GM21360 (cell line): ENCODE measurements around the gene ADRA2B.

Experiments
- ATAC-seq: cut with Tn5 transposase; IDR thresholded peaks from one replicate; pipeline ENCODE4 v1.9.1; 2021; ENCODE audit warnings: mild to moderate bottlenecking, moderate library complexity; ENCODE audit not compliant: unreplicated experiment

Gene ADRA2B

DNA sequence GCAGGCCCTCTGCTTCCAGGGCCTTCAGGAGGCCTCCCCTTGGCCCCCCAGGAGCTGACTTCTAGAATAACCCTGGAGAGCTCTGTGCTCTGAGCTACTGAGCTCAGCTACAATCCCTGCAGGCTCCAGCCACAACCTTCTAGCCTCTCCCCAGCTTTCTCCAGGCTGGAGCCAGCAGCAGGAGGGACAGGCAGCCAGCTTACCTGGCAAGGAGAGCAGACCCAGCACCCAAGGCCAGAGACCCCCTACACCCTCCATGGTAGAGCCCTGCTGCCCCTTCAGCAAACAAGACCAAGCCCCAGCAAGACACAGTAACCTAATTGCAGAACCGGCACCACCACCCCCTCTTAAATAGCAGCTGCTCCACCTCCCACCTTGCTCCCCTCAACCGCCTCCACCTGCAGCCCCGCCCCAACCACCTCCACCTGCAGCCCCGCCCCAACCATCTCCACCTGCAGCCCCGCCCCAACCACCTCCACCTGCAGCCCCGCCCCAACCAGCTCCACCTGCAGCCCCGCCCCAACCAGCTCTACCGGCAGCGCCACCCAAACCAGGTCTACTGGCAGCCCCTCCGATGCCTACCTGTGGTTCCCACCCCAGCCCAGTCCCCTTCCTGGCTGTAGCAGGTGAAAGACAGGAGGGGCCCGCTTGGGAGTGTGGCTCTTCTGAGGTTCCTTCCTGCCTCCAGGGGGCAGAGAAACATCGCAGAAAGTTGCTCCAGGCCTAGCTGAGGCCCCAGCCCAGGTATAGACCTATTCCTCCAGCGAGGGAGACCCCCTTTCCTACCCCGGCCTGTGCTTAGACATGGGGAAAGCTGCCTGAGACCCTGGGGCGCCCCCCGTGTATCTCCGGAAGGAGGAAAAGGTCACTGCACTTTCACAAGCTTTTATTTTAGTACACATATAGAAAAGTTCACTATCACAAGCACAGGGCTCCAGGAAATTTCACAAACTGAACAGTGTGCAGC is 22.1 kb upstream of the ADRA2B start, which contains the start of gene ASTL:
ASTL (minus strand) TSS at position 324 of the 967 bp plus-strand sequence; CDS start at position 258, 66 bp downstream.
- peak; percentile 28 for ATAC-seq

- no peak for ATAC-seq
These were observed 21.2 kb upstream of the ADRA2B start for GRCh38 chr2:96137321-96138178.

- ATAC-seq, result no peak
These were observed 19.9 kb upstream of the ADRA2B start for GRCh38 chr2:96136129-96136720.

- ATAC-seq, result no peak
These were observed 19.2 kb upstream of the ADRA2B start for GRCh38 chr2:96135621-96136020.

DNA sequence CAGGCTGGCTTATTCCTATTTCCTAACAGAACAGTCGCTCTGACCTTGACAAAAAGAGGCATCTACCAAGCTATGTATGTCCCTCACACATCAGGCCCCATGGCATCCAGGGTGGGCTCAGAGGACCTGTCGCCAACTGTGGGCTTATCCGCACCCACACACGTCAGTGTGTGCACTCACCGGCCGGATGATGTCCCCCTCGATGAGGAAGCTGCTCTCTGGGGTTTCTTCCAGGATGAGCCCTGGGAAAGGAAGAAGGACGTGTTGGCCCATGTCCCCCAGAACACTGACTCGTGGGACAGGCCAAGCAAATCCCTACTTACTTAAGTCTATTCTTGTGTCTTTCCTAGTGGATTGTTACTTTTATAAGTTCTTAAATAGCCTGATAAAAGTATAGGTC is 18.8 kb upstream of the ADRA2B start:
- no peak for ATAC-seq

DNA sequence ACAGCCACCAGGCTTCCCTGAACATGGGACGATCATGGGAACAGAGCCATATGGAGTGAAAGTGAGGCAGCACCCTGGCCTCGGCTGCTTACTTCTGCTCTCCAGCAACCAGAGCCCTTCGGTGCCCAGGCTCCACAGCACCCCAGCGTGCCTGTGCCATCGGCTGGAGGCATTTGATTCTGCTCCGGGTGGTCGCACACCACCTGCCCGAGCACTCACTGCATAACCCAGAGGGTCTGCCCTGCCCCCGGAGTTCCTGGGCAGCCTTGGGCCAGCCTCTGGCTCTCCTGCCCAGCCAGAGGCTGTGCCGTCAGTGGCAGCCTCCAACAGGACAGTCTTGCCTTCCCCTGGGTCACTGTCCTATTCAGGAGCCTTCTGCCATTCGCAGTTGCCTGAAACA is 18.1 kb upstream of the ADRA2B start:
- ATAC-seq, result no peak

DNA sequence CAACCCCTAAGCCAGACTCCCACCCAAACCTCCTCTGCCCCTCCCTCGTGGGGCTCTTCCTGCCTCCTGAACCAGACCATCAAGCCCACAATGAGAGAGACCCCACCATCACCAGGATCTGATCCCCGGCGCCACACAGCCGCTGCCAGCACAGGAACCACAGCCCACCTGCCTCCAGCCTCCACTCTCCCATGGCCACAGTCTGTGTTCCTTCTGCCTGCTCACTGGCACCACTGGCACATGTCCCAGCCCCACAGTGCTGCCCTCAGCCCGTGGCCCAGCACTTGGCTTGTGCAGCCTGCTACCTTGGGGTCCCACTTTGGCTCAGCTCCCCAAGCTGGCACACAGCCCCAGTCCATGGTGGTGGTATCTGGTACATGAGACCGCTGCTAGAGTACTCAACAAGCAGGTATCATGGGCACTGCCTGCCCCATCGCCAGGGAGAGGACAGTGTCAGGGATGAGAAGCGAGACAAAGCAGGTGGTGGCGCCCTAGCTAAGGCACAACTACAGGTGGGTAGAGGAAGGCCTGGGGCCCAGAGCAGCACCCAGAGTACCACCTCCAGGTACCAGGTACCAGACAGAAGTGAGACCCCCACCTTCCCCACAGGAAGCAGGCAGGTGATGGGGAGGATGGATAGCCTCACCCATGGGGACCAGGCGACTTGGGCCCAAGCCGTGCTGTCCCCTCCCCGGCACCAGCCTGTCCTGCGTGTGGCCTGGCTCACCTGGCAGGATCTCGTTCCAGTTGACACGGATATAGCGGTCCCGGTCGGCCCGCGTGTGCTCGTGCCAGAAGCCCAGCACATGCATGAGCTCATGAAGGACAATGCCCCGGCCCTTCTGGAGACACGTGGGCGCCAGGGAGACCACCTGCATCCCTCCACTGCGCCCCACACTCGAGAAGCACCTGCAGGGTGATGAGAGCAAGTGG is 15.7 kb upstream of the ADRA2B start:
- ATAC-seq, result no peak

DNA sequence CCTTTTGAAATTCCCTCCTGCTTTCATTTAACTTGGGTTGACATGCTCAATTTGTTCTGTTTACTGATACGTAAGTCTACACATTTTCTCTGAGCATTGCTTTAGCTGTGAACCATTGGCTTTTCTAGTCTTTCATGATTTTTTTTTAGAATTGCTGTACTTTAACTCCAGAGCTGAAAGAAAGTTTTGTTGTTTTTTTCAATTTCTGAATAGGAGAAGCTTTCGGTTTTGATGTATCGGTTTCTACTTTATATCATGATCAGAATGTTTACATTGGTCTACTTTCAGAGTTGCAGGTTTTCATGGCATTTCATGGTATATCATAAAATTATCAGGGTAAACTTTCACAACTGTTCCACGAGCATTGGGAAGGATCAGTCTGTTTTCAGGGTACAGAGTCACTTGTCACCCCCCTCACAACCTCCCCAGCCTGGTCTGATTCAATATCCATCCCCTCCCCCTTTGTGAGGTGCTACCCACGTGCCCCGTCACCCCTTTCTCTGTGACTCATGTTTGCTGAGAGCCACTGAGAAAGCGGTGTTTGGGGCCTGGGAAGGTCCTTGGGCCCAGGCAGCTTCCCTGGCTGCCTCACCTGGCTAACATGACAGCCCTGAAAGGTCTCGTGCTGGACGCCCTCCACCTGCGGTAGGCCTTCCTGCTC is 14.9 kb upstream of the ADRA2B start:
- no peak for ATAC-seq

DNA sequence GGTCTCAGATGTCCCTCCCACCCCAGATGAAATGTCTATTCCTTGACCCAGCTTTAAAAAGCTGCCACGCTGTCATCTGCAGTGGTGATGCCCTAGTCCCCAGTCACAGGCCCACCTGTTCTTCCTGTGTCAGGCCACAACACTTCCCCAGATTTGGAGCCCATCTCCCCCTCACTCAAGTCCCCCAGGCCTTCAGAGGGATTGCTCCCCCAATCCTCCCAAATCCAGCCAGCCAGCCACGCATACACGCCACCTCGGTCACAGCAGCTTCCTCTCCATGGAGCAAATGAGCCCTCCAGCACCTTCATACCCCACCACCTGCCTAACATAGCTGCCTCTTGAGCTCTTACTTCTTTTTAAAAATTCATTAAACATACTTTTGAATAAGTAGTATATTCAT is 14.1 kb upstream of the ADRA2B start:
- ATAC-seq, result no peak

GRCh38 chr2:96129528-96130120 is 13.3 kb upstream of the ADRA2B start:
- no peak for ATAC-seq

GRCh38 chr2:96128456-96128855 is 12.1 kb upstream of the ADRA2B start:
- no peak for ATAC-seq

DNA sequence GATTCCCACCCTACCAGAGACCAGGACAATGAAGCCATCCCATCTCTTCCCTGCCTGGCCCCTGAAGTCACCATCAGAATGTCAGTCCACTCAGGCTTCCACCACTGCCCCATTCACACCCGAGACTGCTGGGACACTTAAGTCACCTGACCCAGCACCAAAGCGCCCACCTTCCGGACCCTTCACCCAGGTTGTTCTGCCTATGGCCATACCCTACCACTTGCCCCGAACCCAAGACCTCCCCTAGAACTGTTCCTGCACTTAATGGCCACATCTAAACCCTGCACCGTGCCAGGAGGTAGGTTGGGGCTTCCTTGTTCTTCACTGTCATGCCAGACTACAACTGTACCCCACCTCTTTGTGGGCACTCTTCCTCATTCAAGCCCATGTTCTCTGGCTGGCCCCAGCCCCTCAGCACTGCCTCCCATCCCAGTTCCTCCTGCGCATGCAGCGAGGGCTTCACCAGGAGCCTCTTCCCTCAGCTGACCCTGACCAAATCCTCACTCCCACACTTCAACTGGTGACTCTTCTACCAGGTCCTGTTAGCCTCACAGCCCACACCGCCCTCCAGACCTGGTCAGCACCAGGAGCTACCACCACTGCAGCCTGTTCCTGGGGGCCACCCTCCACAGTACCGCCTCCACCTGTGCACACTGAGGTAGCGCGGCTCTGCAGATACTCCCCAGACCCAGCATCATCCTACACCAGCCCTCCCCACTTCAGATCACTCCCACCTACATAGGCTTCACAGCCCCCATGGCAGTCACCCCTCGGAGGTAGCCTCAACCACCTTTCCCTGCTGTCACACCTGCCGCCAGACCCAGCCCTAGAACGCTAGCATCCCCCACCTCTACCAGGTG is 8.3 kb upstream of the ADRA2B start:
- no peak for ATAC-seq

DNA sequence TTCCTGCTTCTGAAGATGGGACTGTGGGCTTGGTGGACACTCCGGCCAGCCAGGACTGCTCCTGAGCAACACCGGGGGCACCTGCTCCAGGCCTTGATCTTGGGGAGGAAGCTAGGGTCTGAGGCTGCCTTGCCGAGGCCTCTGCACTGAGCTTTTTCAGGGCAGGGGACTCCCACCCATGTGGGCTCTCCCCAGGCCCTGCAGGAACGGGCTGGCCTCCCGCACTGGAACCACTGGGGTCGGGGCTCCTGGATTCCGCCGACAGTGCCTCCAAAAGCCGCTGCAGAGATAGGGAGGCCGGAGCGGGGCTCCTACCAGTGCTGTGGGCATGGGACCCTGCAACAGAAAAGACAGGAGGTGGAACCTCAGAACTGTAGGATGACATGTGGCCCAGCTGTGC is 7.6 kb upstream of the ADRA2B start:
- no peak for ATAC-seq

DNA sequence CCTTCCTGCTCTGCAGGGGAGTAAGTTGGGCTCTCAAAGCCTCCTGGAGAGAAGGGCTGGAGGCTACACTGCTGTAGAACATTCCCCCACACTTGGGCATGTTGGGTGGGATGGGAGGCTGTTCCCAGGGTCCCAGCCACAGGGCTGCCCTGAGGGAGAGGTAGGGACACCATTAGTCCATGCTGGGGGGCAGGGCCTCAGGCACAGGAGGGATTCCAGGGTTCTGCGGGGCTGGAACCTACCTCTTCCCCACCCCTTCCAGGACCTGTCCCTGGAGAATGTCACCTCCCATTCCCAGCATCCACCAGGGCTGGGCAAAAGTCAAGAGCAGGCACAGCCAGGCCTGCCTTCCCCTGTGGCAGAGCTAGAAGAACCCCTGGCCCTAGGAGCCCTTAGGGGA is 6.9 kb upstream of the ADRA2B start:
- no peak for ATAC-seq

- no peak for ATAC-seq
These were observed 6.0 kb upstream of the ADRA2B start for GRCh38 chr2:96122391-96122790.

DNA sequence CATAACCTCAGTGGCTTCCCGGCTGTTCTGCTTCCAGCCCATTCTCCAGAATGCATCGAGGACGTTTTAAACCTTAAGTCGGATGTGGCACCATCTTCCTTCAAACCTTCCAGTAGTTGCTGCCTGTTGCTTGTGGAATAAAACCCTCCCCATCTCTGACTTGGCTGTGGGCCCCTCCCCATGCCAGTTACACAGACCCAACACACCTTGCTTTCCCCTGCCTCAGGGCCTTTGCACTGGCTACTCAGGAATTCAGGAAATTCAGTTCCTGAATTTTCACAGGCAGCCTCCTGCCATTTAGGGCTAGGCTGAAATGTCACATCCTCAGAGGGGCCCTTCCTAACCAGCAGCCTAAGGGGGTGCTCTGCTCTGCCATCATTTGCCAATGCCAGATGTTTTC is 5.0 kb upstream of the ADRA2B start:
- ATAC-seq, result no peak

GRCh38 chr2:96120991-96121390 is 4.6 kb upstream of the ADRA2B start:
- no peak for ATAC-seq

DNA sequence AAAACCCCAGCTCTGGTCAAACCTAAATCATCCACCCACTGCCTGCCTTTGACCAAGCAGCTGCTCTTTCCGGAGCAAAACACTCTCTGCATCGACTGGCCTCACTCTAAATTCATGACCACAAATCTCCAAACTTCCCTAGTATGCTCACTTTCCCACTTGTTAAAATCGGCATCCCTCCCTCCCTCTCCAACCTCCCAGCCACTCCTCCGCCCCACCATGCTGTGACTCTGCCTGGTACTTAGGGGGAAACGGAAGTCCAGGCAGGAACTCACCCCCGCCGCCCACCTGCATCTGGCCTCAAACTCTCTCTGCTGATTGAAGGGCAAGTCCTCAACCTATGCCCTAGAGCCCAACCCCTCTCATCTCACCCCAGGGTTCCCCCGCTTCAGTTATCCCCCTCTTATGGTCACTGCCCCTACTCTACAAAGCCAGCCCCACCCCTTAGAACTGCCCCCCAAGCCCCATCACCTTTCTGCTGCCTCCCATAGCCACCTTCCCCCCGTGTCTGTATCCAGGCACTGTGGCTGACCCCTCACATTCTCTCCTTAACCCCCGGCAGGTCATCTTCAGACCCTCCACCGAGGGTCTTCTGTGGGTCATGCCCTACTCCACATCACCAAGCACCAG is 3.8 kb upstream of the ADRA2B start:
- ATAC-seq, result no peak
